ENCODE measurements around the gene GYG1.
"Not testable (repeated sequence)": the region's sequence is repeated elsewhere in the genome, so short reads cannot be mapped to it uniquely, and the experiment has no call there.

The GYG1 gene

DNA sequence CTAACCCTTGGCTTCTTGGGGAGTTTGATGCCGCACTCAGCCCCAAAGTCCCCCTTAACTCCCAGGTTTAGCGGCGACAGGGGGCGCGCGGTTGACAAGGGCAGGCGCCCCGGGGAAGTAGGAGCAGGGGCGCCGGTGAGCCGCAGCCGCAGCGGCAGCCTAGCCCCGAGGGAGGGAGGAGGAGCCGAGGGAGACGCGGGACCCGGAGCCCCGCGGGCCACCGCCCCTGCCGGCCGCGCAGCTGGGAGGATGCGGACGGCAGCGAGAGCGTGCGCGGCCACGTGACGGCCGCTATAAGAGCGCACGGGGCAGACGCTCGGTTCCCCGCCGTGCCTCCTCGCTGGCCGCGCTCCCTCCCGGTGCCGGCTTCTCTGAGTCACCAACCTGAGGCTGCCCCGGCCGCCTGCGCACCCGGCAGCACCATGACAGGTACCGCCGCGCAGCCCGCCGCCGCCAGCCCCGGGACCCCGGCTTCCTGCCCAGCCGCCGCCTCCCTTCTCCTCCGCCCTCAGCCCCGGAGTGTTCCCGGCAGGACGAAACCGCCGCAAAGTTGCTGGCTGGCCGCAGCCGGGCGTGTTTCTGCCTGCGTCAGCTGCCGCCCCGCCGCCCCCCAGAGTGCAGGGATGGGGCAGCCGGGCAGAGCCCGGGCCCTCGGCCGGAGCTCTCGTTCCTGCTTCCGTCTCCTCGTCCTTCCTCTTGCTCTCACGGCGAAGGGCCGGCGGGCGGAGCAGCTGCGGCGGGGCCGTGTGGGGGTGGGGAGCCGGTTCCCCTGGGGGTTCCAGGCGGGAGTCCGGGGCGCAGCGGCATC is at the start of gene GYG1:
GYG1 (plus strand) TSS at position 322 of the 808 bp plus-strand sequence; CDS start at position 423, 101 bp downstream.
- DNase-seq (ENCODE audit: low spot score): peak; percentile 91

DNA sequence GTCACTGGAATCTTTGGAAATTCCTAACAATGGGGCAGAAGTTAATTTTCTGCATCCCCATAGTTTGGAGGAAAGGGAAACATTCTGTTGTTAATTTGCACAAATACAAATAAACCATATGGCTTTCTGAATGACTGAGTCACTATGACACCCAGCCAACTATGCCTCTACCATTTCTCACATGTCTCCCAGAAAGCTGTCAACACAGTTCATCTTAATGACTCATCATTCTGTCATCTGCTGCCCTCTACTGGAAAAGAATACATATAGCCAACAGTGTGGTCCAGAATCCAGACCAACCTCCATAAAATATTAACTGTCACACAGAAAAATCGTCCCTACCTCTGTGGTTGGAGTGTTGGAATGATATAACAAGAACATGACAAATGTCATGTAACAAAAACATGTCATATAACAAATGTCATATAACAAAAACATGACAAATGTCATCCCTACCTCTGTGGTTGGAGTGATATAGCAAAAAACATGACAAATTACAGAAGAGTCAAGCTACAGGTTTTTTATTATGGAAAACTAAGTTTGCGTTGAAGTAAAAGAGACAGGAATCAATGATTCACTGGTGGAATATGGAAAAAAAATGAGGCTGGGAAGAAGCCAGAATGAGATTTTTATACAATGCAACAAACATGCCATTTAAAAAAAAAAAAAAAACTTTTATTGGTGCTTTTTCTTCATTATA is 47.7 kb upstream of the GYG1 start:
- peak; percentile 71 for DNase-seq (ENCODE audit: low spot score)

DNA sequence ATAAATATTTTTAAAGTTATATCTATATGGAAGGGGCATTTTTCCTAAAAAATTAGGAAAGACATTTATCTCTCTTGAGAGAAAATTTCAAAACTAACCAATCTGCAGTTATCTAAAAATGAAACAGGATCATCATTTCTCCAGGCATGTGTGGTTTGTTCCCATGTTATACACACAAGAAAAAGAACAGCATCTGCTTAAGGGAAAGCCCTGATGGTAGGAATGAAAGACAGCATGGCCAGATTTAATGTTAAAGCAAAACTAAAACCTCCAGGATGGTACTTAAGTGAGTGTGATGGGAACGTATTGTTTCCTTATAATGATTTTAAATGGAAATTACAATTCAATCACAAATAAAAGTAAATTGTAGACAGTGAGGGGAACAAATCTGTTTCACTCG is 46.2 kb upstream of the GYG1 start:
- no peak for DNase-seq (ENCODE audit: low spot score)

DNA sequence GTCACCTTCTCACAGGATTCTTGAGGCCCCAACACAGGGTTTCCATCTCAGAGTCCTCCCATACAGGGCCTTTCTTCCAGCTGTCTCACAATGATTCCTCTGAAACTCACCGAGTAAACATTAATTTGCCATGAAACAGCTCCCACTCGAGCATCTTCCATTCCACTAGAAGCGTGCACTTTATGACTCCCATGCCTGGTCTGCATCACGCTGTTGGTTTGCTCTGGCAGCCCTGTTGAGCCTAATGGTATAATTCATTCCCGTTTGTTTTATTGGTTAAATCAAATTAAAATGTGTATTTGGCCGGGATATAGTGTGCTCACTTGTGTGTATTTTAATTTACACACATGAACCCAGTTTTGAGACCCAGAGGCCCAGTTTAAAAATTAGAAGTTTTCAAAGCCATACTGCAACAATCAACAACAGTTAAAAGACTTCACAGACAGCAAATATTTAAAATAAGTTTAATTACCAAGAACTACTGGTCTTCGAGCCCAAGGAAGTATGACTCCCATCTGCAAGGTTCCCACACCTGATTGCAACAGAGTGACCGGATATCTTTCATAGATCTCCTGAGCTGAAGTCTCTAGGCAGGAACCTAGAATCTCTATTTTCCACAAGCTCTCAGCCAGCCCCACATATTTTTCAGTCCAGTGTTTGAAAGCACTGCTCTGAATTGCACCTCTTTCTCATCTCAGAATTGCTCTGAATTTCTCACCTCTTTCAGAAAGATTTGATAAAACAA is 42.3 kb upstream of the GYG1 start:
- DNase-seq (ENCODE audit: low spot score): no peak

DNA sequence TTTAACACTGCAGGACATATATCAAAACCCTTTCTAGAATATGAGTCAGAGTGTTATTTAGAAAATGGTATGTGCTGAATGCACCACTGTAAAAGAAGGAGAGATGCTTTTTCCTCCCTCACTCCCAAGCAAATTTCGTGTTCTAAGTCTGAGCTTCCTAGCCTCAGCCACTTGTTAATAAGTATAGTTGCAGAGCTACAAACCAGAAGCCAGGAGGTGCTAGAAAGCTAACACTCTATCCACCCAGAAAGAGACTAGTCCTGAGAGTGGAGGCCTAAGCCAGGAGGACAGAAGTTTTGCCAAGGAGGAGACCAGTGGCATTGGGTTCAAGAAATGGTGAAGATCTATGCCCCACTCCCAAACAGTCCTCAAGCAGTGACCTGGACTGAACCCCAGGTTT is 40.5 kb upstream of the GYG1 start:
- DNase-seq (ENCODE audit: low spot score): no peak

DNA sequence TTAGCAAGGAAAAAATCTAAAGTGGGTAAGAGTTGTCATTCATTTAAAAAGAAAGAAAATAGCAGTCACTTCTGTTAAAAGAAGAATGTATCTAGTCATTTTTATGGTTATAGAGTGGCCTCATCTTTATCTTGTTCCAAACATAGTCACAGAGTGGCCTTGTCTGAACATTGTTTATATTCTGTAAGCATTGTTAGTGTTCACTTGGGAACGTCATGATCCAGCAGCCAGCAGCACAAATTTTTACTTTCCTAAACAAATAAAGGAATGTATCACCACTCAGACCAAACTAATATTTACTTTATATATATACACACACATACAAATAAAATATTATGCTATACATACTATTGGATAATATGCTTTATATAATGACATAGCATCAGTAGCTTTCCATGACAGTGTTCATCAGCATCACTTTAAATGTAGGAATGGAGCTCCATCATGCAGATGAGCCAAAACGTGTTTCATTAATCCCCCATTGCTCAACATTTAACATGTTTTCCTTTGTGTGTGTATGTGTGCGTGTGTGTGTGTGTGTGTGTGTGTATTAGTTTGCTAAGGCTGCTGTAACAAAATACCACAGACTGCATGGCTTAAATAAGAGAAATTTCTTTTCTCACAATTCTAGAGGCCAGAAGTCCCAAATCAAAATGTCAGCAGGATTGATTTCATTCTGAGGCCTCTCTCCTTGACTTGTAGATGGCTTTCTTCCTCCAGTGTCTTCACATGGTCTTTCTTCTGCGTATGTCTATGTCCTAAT is 39.6 kb upstream of the GYG1 start:
- DNase-seq (ENCODE audit: low spot score): no peak

DNA sequence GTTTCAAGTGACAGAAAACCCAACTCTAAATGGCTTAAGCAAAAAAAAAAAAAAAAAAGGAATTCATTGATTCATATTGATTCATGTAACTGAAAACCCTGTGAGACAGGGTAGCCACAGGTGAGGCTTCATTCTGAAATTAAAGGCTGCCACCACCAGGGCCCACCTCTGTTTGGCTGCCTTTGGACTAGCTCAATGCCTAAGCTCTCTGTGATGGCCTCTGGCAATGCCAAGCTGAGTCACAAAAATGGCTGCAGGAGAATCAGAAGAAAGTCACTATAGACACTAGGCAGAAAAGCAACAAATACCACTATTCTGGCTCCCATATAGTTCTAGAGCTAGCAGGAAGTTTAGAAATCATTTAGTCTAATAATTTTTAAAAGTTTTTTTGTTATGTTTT is 38.2 kb upstream of the GYG1 start:
- no peak for DNase-seq (ENCODE audit: low spot score)

DNA sequence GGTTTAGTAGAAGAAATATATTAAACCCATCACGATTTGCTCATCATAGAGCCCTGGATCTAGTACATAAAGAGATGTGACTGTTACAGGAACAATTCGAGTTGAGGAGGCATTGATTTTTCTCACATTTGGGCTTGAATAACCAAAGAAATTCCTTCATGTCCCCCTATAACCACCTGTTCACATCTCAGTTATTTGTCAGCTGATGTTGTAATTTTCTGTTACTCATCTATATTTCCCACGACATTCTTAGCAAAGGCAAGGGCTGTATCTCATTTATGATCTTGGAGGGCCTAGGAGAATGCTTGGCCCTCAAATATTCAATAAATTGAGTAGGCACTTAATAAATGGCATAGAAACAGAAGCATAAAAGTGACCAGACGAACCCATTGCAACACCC is 36.4 kb upstream of the GYG1 start:
- DNase-seq (ENCODE audit: low spot score): no peak

DNA sequence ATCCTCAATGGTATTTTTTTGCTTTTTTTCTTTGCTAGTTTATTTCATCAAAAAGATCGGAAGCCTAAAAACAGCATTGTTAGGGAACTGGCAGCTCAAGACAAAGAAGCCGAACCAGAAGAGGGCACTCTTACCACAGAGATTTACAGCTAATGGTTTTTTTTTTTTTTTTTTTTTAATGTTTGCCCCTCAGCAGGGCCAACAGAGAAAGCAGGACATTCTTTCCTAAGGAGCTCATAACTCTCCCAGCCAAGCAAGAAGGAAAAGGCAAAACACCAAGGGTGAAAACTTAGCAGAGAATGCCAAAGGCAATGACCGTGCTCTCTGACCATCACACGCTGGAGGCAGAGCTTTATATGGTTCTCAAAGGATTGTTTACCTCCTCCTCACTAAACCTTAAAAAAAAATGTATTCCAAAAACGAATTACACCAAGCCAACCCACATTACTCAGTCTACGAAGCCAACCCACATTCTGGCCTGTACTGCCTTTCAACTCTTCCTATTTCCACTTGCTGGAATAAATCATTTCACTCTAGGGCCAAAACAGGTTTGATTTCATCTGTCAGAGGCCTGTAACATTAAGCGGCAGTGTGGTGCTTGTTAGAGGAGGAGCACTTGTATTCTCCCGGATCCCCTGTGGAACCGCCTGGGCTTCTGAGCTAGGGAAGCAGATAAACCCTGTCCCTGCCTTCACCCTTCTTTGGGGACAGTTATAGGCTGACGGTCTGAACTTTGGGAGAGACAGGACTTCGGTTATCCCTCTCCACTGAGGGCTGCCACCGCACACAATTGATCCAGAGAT is 35.6 kb upstream of the GYG1 start:
- peak; percentile 55 for DNase-seq (ENCODE audit: low spot score)

DNA sequence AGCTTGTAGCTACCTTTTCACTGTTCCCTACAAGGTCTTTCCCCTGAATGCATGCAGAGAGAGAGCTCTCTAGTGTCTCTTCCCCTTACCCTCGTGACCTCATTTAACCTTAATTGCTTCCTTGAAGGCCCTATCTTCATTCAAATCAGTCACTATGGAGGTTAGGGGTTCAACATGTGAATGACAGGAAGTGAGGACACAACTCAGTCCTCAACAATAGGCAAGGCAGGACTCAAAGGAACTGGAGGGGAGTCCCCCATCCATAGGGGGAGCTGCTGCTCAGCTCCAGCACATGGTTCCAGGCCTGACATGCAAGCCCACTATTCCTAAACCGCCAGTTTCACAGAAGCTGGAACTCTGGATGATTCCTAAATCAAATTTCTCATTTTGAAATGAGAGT is 33.8 kb upstream of the GYG1 start:
- peak; percentile 41 for DNase-seq (ENCODE audit: low spot score)

DNA sequence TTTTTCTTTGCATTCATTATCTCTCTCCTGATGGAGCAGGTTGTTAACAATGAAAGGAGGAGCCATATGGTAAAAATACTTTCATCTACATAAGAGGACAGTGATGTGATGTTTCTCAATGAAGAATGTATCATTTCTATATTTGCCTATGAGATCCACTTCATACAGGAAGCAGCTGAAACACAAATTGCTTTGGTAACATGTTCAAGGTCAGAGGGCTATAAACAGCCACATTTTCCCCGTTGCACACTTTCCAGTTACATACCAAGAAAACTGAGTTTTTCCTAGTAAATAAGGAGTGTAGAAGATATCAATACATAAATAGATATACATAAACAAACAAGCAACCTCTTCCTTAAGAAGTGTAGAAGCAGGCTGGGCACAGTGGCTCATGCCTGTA is 32.6 kb upstream of the GYG1 start:
- no peak for DNase-seq (ENCODE audit: low spot score)

DNA sequence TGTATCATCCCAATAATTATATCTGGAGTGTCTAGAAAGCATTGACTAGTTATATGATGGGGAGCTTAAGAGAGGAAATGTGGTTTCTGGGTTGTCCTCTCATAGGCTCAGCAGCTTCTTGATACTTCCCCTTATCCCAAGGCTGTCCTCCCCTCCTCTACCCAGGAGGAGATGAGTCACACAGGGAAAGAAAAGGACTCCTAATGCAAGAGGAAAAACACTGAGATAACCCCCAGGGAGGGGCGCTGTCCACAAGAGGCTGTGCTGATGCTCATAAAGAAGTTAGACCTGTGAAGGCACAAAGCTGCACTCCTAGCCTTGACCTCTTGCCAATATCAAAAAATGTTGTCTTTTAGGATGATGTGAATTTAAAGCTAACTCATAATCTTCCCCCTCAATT is 28.8 kb upstream of the GYG1 start:
- peak; percentile 68 for DNase-seq (ENCODE audit: low spot score)

DNA sequence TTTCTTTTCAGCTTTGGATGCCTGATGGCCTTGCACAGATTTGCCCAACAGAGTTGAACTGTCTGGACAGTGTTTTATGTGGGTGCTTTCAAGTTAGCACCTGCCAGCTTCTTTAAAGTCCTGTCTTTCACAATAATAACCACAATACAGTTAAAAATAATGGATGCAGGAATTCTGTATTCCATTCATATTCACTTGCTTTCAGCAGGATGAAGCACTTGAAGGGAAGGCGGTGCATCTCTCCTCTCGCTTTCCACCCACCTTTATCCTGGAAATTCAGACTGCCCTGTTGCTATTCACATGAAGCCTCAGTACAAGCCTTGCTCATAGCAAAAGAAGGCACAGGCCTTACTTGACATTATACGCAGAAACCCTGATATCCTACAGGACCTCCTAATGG is 26.5 kb upstream of the GYG1 start:
- DNase-seq (ENCODE audit: low spot score): no peak

DNA sequence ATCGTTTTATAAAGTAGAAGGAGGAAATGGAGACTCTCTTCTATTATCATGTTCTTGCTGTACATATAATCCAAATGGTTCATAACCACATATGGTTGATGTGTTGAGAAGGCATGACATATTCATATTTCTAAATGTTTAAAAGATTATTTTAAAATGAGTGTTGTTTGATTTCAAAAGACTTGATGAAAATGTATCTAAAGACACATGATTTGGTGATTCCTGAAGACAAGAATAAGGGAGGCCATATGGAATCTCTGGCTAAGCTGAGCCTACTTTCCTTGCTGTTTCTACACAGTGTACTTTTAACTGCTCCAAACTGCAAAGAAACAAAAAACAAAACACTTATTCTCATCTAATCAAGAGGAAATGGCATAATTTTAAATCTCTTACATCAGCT is 23.0 kb upstream of the GYG1 start:
- no peak for DNase-seq (ENCODE audit: low spot score)

DNA sequence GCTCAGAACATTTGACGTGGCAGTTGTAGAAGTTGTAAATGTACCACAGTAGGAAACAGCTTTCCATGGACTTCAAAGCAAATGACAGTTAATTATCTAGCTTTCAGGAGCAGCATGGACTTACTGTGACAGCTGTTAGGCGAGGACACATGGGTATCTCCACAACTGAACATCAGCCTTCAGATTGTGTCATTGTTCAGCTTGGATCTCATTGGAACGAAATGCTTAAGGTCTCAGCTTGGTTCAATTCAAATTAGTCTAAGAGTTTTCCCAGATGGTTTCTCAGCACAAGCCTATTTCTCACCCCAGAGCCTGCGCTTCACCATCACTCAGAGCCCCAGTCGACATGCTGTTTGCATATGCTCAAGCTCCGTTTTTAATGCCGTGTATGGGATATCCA is 21.1 kb upstream of the GYG1 start:
- DNase-seq (ENCODE audit: low spot score): no peak

DNA sequence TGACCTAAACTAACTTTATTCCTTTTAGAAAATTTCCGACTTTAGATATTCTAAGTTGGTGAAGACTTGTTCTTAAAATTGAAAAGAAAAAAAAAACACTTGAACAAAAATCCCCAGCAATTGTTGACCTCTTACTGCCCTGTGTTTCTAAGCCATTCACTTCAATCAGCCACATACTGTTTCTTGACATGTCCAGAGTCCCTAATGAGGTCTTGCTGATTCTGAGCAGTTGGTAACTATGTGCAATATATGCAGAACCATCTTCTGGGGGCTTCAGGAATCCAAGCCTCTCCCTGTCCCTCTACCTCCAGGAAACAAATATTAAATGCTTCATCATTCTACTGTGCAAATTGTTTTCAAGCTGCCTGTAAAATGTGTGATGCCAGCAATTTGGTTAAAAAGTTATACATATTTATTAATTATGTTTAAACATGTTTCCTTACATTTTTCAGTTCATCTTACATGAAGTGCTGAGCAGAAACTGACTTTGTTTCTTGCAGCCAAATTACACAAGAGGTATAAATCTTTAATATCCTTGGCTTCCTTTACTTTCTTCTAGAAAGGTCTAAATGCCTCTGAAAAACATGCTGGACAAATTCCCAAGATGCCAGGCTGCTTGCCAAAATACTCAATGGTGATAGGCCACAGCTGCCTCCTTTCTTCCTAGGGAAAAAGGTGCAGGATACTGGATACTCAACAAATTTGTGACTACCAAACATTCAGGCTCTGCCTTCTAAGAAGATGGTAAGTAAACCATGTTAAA is 19.8 kb upstream of the GYG1 start:
- DNase-seq (ENCODE audit: low spot score): no peak

DNA sequence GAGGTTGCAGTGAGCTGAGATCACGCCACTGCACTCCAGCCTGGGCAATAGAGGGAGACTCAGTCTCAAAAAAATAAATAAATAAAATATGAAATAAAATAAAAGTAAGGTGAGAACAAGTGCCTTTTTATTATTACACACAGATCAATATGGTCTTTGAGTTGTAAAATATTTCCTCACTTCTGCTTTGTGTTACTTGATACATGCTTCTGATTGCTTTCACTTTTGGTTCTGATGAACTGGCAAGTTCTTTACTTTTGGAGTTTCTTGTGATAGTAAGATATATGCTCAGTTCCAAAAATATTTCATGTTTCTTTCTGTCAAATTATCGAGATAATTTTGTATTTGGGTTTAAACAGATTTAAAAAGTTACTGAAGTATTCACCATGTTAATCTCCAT is 16.6 kb upstream of the GYG1 start:
- DNase-seq (ENCODE audit: low spot score): no peak

DNA sequence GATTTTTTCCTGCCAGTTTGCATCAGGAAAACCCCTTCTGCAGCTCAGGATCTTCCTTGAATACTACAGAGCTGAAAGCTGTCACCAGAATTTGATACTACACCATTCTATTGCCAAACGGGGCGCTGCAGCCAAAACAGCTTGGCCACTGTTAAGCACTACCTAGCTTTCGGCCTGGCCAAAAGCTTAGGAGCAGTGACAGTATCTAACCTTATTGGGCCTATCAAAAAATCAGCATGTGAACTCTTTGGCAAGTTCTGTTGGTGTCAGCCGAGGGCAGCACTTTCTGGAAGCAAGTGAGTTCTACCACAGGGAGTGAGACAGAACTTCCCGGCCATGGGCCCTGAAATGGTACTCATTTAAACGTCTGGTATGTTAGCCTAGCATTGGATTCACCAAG is 16.1 kb upstream of the GYG1 start:
- no peak for DNase-seq (ENCODE audit: low spot score)

DNA sequence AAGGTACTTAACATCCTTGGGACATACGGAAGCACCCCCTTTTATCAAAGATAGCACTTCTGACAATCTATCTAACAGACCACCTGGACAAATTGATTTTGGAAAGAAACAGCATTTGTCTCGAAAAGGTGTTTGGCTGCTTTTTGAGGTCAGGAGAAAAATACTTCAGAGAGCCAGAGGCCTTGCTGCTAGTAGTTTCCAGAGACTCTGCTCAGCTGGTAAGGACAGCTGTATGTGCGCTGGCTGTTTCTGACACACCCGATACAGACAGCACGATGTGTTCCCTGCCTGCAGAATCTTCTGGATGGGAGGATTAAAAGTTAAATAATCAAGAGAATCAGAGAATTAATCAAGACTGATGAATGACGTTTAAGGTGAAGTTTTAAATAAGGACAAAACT is 15.6 kb upstream of the GYG1 start:
- no peak for DNase-seq (ENCODE audit: low spot score)

DNA sequence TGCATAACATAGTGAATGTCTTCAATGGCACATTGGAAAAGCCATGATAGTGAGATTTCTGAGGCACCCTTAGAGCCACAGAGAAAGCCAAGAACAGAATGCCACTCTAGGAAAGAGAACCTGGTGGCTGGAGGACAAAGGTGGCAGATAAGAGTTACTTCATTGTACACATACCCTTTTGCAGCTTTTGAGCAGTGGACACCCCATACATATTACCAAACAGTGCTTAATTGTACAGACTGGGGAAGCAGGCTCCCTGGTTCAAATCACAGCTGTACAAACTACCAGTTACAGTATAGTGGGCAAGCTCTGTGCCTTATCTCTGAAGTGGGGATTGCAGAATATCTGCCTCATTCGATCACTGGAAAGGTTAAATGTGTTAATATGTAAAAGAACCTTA is 10.1 kb upstream of the GYG1 start:
- no peak for DNase-seq (ENCODE audit: low spot score)

DNA sequence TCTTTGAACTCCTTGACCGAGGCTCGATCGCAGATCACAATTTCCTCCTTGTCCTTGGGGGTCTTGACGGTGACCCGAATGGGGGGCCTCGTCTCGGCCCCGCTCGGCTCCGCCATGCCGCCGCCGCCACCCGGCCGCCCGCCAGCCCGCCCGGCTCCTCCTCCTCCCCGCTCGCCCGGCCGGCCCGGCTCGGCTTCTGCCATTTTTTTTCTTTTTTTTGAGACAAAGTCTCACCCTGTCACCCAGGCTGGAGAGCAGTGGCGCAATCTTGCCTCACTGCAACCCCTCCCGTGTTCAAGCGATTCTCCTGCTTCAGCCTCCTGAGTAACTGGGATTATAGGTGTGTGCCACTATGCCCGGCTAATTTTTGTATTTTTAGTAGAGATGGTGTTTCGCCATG is 3.8 kb upstream of the GYG1 start:
- not testable (repeated sequence) for DNase-seq (ENCODE audit: low spot score)
